Memory B cell (primary cell): ENCODE data around the gene CNPY1.
"Not testable (repeated sequence)": the region's sequence is repeated elsewhere in the genome, so short reads cannot be mapped to it uniquely, and the experiment has no call there.

Experiments
- ATAC-seq: fragments of 150-1000 bp; cut with Tn5 transposase; 2 replicates; pipeline ENCODE4 v1.10.0; 2021; ENCODE audit warnings: low read depth, mild to moderate bottlenecking, moderate library complexity
- DNase-seq, 2 donors: peaks; one replicate each; pipeline ENCODE4 v3.0.0; 2022; ENCODE audit warnings: low spot score in 2 of 2
- H3K27ac Mint-ChIP-seq: one replicate; pipeline ENCODE4 v1.8.0; 2022; ENCODE audit warnings: mild to moderate bottlenecking, moderate library complexity, mixed read lengths
- H3K27me3 Mint-ChIP-seq: one replicate; pipeline ENCODE4 v1.8.0; 2022; ENCODE audit warnings: mixed read lengths
- H3K36me3 Mint-ChIP-seq: one replicate; pipeline ENCODE4 v1.8.0; 2022; ENCODE audit warnings: mild to moderate bottlenecking, mixed read lengths
- H3K4me1 Mint-ChIP-seq: one replicate; pipeline ENCODE4 v1.8.0; 2022; ENCODE audit warnings: mixed read lengths
- H3K4me3 Mint-ChIP-seq: one replicate; pipeline ENCODE4 v1.8.0; 2022; ENCODE audit warnings: mild to moderate bottlenecking, moderate library complexity, mixed read lengths
- H3K9me3 Mint-ChIP-seq: one replicate; pipeline ENCODE4 v1.8.0; 2022; ENCODE audit warnings: mixed read lengths

CNPY1 gene

DNA sequence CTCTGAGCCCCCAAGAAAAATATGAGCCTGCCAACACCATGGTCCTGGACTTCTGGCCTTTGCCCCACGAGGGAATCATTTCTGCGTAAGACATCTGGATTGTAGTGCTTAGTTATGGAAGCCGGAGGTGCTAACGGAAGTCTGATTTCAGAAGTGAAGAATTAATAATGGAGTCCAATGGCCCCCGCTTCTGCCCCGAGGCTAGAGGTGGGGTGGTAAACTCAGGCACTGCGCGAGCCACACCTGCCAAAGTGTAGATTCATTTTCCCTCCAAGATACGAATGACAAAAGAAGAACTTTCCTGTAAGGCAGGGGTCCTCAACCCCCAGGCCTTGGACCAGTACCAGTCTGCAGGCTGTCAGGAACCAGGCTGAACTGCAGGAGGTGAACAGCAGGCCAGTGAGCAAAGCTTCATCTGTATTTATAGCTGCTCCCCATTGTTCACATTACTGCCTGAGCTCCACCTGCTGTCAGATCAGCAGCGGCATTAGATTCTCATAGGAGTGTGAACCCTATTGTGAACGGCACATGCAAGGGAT is 22.3 kb downstream of the CNPY1 start:
- H3K27ac Mint-ChIP-seq: no peak overlapping the region
- H3K4me1 Mint-ChIP-seq: no peaks in the 10 kb centered on the region
- H3K9me3 Mint-ChIP-seq: no peaks in the 10 kb centered on the region
- DNase-seq (no peak), ATAC-seq (no peak)
- H3K4me3 Mint-ChIP-seq: no peak overlapping the region
- H3K27me3 Mint-ChIP-seq: peaks cover 18% of the 10 kb centered on the region
- no peaks in the 10 kb centered on the region for H3K36me3 Mint-ChIP-seq

DNA sequence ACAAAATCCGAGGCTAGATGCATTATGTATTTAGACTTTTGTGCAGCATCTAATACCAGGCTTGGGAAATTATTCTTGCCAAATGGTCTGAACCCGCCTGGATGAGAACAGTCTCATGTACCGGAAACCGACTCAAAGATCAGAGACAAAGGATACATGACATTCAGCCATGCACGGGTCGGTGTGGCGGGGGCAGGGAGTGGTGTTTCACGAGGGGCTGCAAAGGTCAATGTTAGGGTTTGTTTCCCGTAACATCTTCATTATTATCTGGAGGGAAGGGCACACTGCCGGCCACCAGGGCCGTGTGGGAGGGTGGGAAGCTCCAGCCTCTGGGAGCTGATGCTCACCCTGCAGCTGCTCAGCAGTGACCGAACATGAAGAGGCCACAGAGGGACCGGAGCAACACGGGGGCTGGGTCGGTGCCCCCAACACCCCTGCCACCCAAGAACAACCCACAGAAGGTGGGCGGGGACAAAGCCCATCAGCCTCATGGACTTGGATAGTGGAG is 23.1 kb downstream of the CNPY1 start:
- Mint-ChIP-seq H3K27me3 (peaks cover 17% of the 10 kb centered on the region), H3K36me3 (no peaks in the 10 kb centered on the region), H3K9me3 (no peaks in the 10 kb centered on the region), H3K4me3 (no peak overlapping the region), H3K27ac (no peak overlapping the region), H3K4me1 (no peaks in the 10 kb centered on the region)
- ATAC-seq: no peak
- DNase-seq: no peak

DNA sequence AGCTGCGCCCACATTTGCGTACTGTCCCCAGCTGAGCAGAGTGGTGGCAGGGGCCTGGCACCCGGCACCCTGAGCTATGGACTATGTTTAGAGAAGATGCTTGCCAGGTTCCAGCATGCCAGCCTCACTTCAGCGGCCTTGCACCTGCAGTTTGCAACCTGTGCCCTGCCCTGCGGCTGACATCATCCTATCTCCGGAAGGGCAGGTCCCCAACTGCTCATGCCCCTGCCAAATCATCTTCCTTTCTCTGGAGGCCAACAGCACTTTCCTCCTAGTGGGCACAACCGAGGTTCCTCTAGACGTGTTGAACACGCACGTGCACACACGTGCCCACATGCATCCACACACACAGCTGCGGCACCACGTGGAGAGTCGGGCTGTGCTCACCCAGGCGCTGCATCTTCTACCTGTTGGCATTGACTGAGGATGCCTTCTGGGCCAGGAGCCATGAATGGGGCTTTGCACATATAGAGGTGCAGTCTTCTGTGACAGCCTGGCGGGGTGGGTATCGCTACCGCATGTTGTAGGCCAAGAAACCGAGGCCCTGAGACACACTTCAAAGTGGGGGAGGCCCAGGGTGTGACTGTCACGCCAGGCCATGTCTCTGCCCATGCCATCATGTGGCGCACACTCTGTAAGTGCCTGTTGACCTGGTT is 24.5 kb downstream of the CNPY1 start:
- ATAC-seq (no peak), DNase-seq (no peak)
- Mint-ChIP-seq H3K9me3 (no peaks in the 10 kb centered on the region), H3K4me1 (no peaks in the 10 kb centered on the region), H3K4me3 (no peak overlapping the region), H3K36me3 (no peaks in the 10 kb centered on the region), H3K27ac (no peak overlapping the region), H3K27me3 (peaks cover 17% of the 10 kb centered on the region)

DNA sequence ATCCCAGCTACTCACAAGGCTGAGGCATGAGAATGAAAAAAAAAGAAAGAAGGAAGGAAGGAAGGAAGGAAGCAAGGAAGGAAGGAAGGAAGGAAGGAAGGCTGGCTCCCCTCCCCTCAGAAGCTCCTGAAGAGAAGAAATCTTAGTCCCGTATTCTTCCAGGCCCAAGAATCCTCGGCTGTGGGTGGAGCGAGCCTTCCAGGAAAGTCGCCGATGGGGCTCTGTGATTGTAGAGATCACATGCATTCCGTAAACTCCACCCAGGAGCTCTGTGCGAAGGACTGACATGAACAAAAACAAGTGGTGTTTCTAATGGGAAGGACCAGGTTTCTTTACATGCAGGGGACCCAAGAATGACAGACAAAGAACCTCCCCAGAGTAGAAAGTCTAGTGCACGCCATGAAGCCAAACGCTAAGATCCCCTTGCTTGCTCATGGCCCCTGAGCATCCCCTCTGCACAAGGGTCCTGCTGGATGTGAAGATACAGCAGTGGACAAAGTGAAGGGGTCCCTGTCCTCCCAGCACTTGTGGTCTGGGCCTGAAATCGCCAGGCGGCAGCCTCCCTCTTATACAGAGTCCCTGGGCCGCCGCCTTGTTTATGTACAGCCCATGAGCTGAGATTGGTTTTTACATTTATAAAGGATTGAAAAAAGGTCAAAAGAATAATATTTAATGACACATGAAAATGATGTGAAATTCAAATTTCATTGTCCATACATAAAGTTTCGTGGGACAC is 25.2 kb downstream of the CNPY1 start:
- no peaks in the 10 kb centered on the region for H3K36me3 Mint-ChIP-seq
- H3K9me3 Mint-ChIP-seq: no peaks in the 10 kb centered on the region
- DNase-seq (no peak), ATAC-seq (no peak)
- H3K4me3 Mint-ChIP-seq: no peak overlapping the region
- no peaks in the 10 kb centered on the region for H3K4me1 Mint-ChIP-seq
- H3K27me3 Mint-ChIP-seq: peaks cover 19% of the 10 kb centered on the region
- H3K27ac Mint-ChIP-seq: no peak overlapping the region

DNA sequence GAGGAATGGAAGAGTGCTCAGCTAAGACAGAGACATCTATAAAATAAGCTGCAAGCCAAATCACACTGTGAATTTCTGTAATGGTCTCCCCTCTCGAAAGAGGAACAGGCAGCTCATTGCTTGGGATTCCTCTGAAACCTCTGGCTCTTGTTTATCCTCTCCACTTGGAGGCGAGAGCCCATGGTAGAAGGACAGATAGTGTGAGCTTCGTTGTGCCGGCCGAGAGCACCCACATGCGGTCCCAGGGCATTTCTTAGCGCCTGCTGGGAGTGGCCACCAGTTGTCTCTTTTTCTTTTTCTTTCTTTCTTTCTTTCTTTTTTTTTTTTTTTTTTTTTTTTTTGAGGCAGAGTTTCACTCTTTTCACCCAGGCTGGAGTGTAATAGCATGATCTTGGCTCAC is 26.2 kb downstream of the CNPY1 start:
- H3K27me3 Mint-ChIP-seq: peaks cover 21% of the 10 kb centered on the region
- H3K9me3 Mint-ChIP-seq: no peaks in the 10 kb centered on the region
- H3K27ac Mint-ChIP-seq: no peak overlapping the region
- no peaks in the 10 kb centered on the region for H3K36me3 Mint-ChIP-seq
- ATAC-seq: no peak
- no peak for DNase-seq
- H3K4me3 Mint-ChIP-seq: no peak overlapping the region
- H3K4me1 Mint-ChIP-seq: no peaks in the 10 kb centered on the region

DNA sequence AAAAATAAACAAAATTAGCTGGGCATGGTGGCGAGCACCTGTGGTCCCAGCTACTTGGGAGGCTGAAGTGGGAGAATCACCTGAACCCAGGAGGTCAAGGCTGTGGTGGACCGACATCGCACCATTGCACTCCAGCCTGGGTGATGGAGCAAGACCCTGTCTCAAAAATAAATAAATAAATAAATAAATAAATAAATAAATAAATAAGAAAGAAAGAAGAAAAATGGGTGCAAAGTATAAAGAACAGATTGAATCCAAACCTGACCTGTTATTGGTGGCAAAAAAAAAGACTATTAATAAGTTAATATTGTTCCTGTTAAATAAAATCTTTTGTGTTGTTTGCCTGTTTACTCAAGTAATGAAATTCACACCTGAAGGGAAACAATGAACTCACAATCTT is 27.0 kb downstream of the CNPY1 start:
- H3K36me3 Mint-ChIP-seq, DNase-seq, H3K4me1 Mint-ChIP-seq, ATAC-seq, H3K9me3 Mint-ChIP-seq, H3K27ac Mint-ChIP-seq, H3K4me3 Mint-ChIP-seq: not testable (repeated sequence)
- H3K27me3 Mint-ChIP-seq: peaks cover 22% of the 10 kb centered on the region

DNA sequence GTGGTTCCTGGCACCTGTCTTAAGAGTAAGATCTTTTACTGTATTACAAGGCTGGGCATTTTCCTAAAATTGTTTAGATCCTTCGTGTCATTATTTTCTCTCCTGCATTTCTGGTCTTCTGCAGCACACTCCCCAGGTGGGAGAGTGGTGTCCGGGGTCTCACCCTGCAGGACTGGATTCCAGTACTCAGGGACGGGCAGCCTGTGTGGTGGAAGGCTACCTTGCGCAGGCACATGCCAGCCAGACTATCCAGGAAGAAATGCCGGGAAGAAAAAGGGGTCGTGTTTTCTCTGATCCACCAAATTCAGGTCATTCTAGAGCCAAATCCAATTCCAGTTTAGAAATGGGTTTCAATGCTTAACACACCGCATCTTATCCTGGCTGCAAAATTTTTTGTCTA is 27.7 kb downstream of the CNPY1 start:
- Mint-ChIP-seq H3K9me3 (no peaks in the 10 kb centered on the region), H3K27me3 (peaks cover 24% of the 10 kb centered on the region), H3K27ac (no peak overlapping the region), H3K4me3 (no peak overlapping the region), H3K4me1 (no peaks in the 10 kb centered on the region), H3K36me3 (no peaks in the 10 kb centered on the region)
- no peak for DNase-seq
- no peak for ATAC-seq

DNA sequence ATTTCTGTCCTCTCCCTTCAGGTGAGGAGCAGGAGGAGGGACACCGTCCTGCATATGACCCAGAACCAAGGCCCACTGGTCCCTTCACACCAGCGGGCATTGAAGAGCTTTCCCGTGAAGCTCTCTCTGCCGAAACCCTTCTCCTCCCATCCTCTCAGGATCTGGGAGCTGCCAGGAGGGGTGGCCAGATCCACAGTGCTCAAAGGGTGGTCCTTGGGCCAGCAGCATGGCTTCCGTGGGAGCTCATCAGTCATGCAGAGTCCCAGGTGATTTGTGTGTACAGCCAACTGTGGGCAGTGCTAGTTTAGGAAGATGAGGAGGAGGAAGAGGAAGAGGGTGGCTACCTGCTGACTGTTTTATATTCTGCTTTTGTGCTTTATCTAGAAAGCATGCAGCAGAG is 28.4 kb downstream of the CNPY1 start:
- Mint-ChIP-seq H3K36me3 (no peaks in the 10 kb centered on the region), H3K9me3 (no peaks in the 10 kb centered on the region), H3K27ac (no peak overlapping the region), H3K4me1 (no peaks in the 10 kb centered on the region), H3K4me3 (no peak overlapping the region), H3K27me3 (peaks cover 23% of the 10 kb centered on the region)
- DNase-seq (no peak), ATAC-seq (no peak)

DNA sequence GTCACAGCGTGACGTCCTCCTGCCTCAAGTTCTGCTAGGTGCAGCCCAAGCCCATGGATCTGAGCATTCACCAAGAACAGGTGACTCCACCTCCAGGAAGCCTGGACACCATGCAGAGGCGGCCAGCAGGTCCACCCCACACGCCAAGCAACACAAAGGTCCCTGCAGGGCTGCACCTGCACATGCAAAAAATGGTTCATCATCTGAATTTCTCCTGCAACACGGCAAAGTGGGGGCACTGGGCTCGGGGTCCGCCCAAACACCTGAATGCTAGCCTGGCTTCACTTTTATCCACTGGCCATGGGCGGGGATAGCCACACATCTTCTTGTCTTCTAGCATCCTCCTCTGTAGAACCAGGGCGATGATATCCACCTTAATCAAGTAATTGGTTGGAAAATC is 28.9 kb downstream of the CNPY1 start:
- ATAC-seq (no peak), DNase-seq (no peak)
- no peaks in the 10 kb centered on the region for H3K9me3 Mint-ChIP-seq
- H3K4me1 Mint-ChIP-seq: no peaks in the 10 kb centered on the region
- no peak overlapping the region for H3K27ac Mint-ChIP-seq
- H3K4me3 Mint-ChIP-seq: no peak overlapping the region
- peaks cover 25% of the 10 kb centered on the region for H3K27me3 Mint-ChIP-seq
- no peaks in the 10 kb centered on the region for H3K36me3 Mint-ChIP-seq

DNA sequence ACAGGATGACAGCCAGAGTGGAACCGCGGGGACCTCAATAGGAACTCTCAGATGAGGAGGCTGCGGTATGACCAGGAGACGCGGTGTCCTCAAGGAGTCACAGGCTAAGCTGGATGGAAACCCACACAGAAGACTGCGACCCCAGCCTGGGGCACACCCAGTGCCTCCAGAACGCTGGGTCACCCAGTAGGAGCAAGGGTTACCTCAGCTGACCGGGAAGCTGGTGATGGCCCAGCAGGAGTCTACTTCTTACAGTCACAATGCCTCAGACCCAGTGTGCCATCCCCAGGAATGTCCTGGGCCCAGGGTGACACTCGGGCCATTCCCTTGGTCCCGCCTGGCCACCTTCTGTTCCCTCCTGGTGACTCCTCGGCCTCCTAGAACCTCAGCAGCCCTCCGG is 29.9 kb downstream of the CNPY1 start:
- Mint-ChIP-seq H3K9me3 (no peaks in the 10 kb centered on the region), H3K4me1 (no peaks in the 10 kb centered on the region), H3K27ac (no peak overlapping the region), H3K36me3 (no peaks in the 10 kb centered on the region), H3K27me3 (peaks cover 25% of the 10 kb centered on the region), H3K4me3 (no peak overlapping the region)
- ATAC-seq (no peak), DNase-seq (no peak)

DNA sequence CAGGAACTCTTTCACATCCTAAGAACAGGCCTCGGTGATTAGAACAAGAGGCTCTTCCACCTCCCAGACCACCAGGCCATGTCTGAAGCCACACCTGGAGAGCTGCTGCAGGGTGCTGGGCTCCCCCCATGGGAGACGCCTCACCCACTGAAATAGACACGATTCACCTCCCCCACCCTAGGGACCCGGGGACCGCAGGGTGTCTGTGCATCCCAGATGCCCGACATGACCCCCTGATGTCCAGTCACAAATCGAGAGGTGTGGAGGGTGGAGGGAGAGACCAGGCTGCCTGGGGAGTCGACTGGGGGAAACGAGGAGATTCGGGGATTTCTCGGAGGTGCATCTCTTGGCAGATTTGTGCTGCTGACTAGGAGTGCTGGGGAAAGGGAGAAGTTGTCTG is 31.0 kb downstream of the CNPY1 start:
- Mint-ChIP-seq H3K9me3 (no peaks in the 10 kb centered on the region), H3K27ac (no peak overlapping the region), H3K27me3 (peaks cover 28% of the 10 kb centered on the region), H3K4me3 (no peak overlapping the region), H3K4me1 (no peaks in the 10 kb centered on the region), H3K36me3 (no peaks in the 10 kb centered on the region)
- ATAC-seq: no peak
- no peak for DNase-seq

DNA sequence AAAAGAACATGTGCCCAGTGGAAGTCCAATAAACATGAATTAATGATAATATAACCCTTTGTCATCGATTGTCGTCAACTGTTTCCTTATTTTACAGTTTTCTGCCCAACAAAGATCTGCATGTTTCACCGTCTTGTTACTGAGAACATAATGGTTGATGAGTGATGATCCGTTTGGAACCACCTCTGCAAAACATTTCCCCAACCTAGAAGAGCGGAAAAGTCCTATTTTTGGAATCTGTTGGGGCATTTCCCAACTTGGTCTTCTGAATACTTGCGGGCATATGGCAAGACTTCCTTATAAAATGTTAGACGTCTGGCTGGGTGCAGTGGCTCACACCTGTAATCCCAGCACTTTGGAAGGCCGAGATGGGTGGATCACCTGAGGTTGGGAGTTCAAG is 32.1 kb downstream of the CNPY1 start:
- no peak overlapping the region for H3K27ac Mint-ChIP-seq
- peaks cover 27% of the 10 kb centered on the region for H3K27me3 Mint-ChIP-seq
- H3K4me3 Mint-ChIP-seq: no peak overlapping the region
- peaks cover under 1% of the 10 kb centered on the region for H3K4me1 Mint-ChIP-seq
- peaks cover under 1% of the 10 kb centered on the region for H3K36me3 Mint-ChIP-seq
- ATAC-seq: no peak
- peaks cover under 1% of the 10 kb centered on the region for H3K9me3 Mint-ChIP-seq
- DNase-seq: no peak

DNA sequence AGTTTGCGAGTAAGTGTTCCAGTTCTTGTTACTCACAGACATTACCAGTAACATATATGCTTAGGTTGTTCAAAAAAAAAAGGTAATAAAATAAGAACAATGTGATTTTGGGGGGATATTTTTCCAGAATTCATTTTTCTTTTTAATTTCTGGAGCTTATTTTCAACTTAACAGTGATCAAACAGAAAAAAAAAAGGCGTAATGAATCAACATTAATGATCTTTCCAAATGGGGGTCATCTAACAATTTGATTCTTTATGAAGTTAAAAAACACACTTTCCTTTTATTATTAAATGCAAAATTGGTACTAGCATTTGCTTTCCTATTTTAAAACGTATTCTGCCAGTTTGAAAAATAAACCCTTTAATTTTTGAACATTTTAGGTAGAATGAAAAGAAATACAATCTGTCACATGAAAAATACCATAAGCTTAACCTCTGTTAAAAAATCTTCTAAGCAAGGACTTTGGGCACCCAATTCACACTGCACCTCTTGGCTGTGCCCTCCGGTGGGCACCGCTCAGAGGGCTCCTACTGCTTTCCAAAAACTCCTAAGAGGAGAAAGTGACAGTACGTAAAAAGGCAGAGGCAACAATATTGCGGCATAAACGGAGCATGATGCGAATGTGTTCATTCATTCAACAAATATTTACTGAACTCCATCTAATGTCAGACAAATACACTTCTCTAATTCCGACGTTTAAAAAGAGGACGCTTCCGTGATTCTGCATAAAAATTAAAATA is 32.6 kb downstream of the CNPY1 start:
- H3K4me3 Mint-ChIP-seq: no peak overlapping the region
- DNase-seq (no peak), ATAC-seq (no peak)
- peaks cover 3% of the 10 kb centered on the region for H3K36me3 Mint-ChIP-seq
- H3K4me1 Mint-ChIP-seq: peaks cover 4% of the 10 kb centered on the region
- peaks cover 32% of the 10 kb centered on the region for H3K27me3 Mint-ChIP-seq
- H3K9me3 Mint-ChIP-seq: peaks cover 1% of the 10 kb centered on the region
- no peak overlapping the region for H3K27ac Mint-ChIP-seq

DNA sequence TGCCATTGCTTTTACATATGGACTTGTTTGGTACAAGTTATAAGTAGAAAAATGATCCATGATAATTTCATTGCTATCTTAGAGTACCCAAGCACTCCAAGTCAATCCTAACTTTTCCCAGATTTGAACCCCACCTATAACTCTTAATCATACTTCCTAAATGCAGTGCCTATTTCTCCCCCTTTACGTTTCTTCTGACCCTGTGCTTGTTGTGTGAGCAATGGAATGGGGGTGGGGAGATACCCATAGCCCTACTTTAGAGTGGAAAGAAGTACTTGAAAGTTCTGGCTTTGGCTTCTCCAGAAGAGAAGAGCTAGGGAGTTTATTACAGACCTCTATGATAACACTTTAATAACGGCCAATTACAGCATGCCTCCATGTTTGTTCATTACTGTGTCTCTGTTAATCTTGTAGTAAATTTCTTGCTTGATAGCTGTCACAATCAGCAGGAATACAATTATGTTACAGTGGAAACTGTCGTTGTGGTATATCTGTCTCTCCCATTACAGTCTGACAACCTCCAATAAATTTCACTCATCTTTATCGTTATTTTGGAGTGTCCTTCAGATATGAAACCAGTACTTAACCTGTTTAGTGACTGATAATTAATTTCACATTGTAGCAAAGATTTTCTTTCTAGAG is 34.0 kb downstream of the CNPY1 start:
- H3K4me1 Mint-ChIP-seq: peaks cover 4% of the 10 kb centered on the region

More for the DNA sequence above, 34.0 kb downstream of the CNPY1 start:
- DNase-seq (no peak), ATAC-seq (no peak)
- no peak overlapping the region for H3K4me3 Mint-ChIP-seq
- no peak overlapping the region for H3K27ac Mint-ChIP-seq
- H3K9me3 Mint-ChIP-seq: peaks cover 4% of the 10 kb centered on the region
- peaks cover 36% of the 10 kb centered on the region for H3K27me3 Mint-ChIP-seq
- peaks cover 3% of the 10 kb centered on the region for H3K36me3 Mint-ChIP-seq
